Activated CD8-positive, alpha-beta memory T cell treated with anti-CD3 and anti-CD28 coated beads, Interleukin-2, amount 10 ng/mL, durations not matched to agents 7 days and 5 days (primary cell): ENCODE results near the gene CLEC18A. TPM values are rescaled to one million over a fixed set of nuclear protein-coding genes. Genes with fewer than 3 reads are reported as not detected.
A peak's percentile ranks its signal among the peaks of the same experiment; 100 is the strongest.
"Not testable (repeated sequence)": the region's sequence is repeated elsewhere in the genome, so short reads cannot be mapped to it uniquely, and the experiment has no call there.

Source experiments
- ATAC-seq: fragments of 150-1000 bp; cut with Tn5 transposase; one replicate; pipeline ENCODE4 v1.10.0; 2021; ENCODE audit warnings: moderate library complexity
- CTCF ChIA-PET: fragments of 350-600 bp; sonication (Branson Sonifier 250); formaldehyde crosslinking; loops from one replicate; lab custom pipeline; 2021; ENCODE audit warnings: antibody characterized with exemption; lab: Charles Lee
- DNase-seq: peaks from one replicate; pipeline ENCODE4 v3.0.0-alpha.2; 2020
- H3K27ac Mint-ChIP-seq: one replicate; pipeline ENCODE4 v1.8.0; 2021; ENCODE audit warnings: mild to moderate bottlenecking, mixed read lengths
- H3K27me3 Mint-ChIP-seq: one replicate; pipeline ENCODE4 v1.8.0; 2021; ENCODE audit warnings: mixed read lengths
- H3K36me3 Mint-ChIP-seq: one replicate; pipeline ENCODE4 v1.8.0; 2021; ENCODE audit warnings: mild to moderate bottlenecking, mixed read lengths
- H3K4me1 Mint-ChIP-seq: one replicate; pipeline ENCODE4 v1.8.0; 2021; ENCODE audit warnings: mixed read lengths
- H3K4me3 Mint-ChIP-seq: one replicate; pipeline ENCODE4 v1.8.0; 2021; ENCODE audit warnings: mild to moderate bottlenecking, moderate library complexity, mixed read lengths
- H3K9me3 Mint-ChIP-seq: one replicate; pipeline ENCODE4 v1.8.0; 2022; ENCODE audit warnings: low read depth, mixed read lengths
- total RNA-seq, 2 experiments: library from RNA; stranded (reverse); gene quantifications; one replicate each; pipeline ENCODE4 v1.2.3, GENCODE V29; 2021

The CLEC18A gene
- under 1 TPM; 0.29 to 0.61 TPM for total RNA-seq

DNA sequence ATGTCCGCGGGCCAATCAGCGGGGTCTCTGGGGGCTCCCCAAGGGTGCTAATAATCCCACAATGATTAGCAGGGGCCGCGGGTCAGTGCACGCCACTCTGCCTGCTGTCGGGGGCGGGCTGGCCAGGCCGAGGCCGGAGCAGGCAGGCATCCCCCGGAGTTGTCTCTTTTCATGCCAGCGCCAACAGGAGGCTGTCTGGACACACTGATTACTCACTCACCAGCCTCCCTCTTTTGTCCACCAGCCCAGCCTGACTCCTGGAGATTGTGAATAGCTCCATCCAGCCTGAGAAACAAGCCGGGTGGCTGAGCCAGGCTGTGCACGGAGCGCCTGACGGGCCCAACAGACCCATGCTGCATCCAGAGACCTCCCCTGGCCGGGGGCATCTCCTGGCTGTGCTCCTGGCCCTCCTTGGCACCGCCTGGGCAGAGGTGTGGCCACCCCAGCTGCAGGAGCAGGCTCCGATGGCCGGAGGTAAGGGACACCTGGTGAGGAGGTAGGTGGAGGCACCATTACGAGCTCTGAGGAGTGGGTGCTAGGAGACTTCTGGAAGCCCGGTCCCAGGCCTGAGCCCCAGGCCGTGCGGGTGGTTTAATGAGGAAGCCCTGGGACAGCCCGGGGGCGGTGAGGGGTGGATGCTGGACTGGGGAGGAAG is at the start of gene CLEC18A:
TSS of gene CLEC18A (plus strand) at position 318 of the 655 bp plus-strand sequence. CDS start at position 351, 33 bp downstream.
- H3K4me3 Mint-ChIP-seq, H3K4me1 Mint-ChIP-seq, H3K9me3 Mint-ChIP-seq, DNase-seq, H3K27ac Mint-ChIP-seq, H3K27me3 Mint-ChIP-seq, CTCF ChIA-PET, H3K36me3 Mint-ChIP-seq: not testable (repeated sequence)
- peak; percentile 39 for ATAC-seq

DNA sequence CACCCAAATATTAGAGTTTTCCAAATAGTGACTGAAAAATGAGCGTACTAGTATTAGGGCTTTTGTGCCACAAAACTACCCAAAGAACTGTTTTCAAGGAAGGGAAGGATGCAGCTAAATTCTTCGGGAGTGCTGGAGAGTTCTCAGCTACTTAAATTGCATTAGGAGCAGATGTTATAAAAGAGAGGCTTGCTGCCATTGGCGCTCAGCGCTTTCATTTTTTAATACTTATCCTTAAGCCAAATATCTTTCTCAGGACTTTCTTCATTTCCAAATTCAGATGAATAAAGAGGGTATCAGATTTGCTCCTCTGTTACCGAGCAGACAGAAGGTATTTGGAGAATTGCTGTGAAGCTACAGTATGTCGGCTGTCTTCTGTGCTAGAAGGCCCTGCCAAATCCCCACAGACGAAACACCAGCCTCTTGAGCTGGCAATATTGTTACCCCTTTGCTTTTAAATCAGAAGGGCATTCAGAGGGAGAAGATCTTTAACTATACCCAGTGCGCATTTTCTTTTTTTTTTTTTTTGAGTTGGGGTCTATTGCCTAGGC is 47.2 kb upstream of the CLEC18A start:
- no peak overlapping the region for H3K27ac Mint-ChIP-seq
- ATAC-seq: no peak
- CTCF ChIA-PET: no interaction called here
- DNase-seq: no peak
- H3K9me3 Mint-ChIP-seq: no peaks in the 10 kb centered on the region
- H3K27me3 Mint-ChIP-seq: no peaks in the 10 kb centered on the region
- H3K4me3 Mint-ChIP-seq: no peak overlapping the region
- H3K4me1 Mint-ChIP-seq: no peaks in the 10 kb centered on the region
- H3K36me3 Mint-ChIP-seq: peaks cover 5% of the 10 kb centered on the region

DNA sequence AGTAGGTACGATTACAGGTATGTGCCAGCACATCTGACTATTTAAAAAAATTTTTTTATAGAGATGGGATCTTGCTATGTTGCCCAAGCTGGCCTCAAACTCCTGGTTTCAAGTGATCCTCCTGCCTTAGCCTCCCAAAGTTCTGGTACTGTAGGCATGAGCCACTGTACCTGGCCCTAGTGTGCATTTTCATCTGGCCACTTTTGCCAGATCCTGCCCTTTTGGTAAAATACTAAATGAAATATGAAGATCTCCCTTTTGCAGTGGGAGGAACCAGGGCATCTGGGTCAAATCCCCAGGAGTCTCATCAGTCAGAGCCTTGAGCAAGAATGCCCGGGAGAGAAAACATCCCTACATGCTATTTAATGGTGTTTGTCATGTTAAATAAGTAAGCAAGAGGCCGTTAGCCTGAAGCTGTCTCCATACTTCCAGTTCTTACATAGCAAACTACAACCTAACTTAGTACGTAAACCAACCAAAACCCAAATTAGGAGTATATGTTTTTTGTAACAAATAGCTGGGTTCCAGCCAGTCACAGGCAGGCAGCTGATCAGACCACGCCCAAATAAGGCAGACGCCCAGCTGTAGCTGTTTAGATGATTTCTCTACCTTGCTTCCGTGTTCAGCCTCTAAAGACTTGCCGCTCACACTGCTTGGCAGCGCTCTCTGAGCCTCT is 46.5 kb upstream of the CLEC18A start:
- Mint-ChIP-seq H3K36me3 (peaks cover 5% of the 10 kb centered on the region), H3K27me3 (no peaks in the 10 kb centered on the region), H3K4me3 (no peak overlapping the region), H3K9me3 (no peaks in the 10 kb centered on the region), H3K4me1 (no peaks in the 10 kb centered on the region), H3K27ac (no peak overlapping the region)
- DNase-seq (no peak), ATAC-seq (no peak)
- CTCF ChIA-PET: no interaction called here

DNA sequence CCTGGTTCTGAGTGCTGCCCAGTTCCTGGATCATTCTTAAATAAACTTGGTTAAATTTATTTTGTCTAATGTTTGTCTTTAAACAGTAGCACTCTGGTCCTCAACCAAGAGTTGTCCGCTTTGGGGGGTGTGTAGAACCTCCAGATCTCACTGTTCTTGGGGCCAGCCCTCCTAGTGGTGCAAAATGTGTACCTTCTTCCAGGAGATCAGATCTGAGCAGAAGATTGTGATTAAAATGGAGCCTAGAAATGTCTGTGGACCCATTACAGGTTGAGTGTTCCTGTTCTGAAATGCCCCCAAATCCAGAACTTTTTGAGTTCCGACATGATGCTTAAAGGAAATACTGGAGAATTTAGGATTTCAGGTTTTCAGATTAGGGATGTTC is 46.0 kb upstream of the CLEC18A start:
- peaks cover 8% of the 10 kb centered on the region for H3K36me3 Mint-ChIP-seq
- DNase-seq (no peak), ATAC-seq (no peak)
- H3K4me1 Mint-ChIP-seq: no peaks in the 10 kb centered on the region
- no peak overlapping the region for H3K27ac Mint-ChIP-seq
- no peak overlapping the region for H3K4me3 Mint-ChIP-seq
- CTCF ChIA-PET: no interaction called here
- no peaks in the 10 kb centered on the region for H3K27me3 Mint-ChIP-seq
- H3K9me3 Mint-ChIP-seq: no peaks in the 10 kb centered on the region

DNA sequence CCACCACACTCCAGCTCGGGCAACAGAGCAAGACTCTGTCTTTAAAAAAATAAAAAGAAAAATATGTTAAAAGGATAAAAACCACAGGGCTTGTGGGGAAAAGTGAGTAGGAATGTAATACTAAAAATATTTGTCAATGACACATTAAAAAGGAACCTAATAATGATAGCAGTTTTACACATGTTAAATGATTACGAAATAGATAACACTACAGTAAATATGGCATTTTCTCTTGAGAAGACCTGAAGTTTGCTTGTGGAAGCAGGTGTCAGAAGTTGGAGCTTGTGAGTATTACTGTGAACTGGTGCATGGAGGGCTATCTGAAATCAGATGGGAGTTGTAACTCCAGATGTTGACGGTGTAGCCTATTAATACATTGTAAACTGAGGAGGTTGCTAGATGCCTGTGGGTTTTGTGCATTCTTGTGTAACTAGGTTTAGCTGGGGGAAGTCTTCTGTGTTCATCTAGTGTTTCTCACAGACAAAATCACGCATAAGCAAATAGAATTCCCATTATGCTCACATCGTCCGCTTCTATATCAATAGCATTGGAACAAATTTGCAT is 44.2 kb upstream of the CLEC18A start:
- DNase-seq: no peak
- CTCF ChIA-PET: interaction anchor here (1.5 kb wide), 1 partner anchor 24 kb away, joined by 5 read pairs; no protein-coding TSS in a partner anchor
- Mint-ChIP-seq H3K9me3 (no peaks in the 10 kb centered on the region), H3K4me1 (no peaks in the 10 kb centered on the region), H3K36me3 (peaks cover 7% of the 10 kb centered on the region), H3K4me3 (no peak overlapping the region), H3K27ac (no peak overlapping the region), H3K27me3 (no peaks in the 10 kb centered on the region)
- no peak for ATAC-seq

DNA sequence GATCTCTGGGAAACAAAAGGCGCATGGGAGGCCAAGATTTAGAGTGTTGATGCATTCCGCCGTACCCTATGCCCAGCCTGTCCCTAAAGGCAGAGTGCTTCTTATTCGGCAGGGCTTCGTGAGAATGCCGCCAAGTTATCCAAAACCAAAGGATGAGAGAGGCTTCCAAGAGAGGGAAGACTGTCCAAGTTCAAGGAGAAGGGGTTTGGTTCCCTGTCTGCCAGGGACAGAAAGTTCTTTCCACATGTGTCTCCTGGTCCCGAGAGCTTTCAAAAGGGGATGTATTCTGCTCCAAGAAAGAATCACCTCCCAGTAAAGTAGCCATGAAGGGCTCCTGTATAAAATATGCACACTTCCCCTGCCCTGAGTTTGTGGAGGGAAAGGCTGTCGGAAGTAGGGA is 42.1 kb upstream of the CLEC18A start:
- H3K27me3 Mint-ChIP-seq: no peaks in the 10 kb centered on the region
- ATAC-seq (no peak), DNase-seq (no peak)
- H3K9me3 Mint-ChIP-seq: no peaks in the 10 kb centered on the region
- no peak overlapping the region for H3K27ac Mint-ChIP-seq
- CTCF ChIA-PET: interaction anchor here (0.6 to 1.3 kb wide), 2 partner anchors 11 to 22 kb away, joined by 4 read pairs; no protein-coding TSS in a partner anchor
- H3K36me3 Mint-ChIP-seq: peaks cover 6% of the 10 kb centered on the region
- H3K4me3 Mint-ChIP-seq: no peak overlapping the region
- H3K4me1 Mint-ChIP-seq: no peaks in the 10 kb centered on the region

DNA sequence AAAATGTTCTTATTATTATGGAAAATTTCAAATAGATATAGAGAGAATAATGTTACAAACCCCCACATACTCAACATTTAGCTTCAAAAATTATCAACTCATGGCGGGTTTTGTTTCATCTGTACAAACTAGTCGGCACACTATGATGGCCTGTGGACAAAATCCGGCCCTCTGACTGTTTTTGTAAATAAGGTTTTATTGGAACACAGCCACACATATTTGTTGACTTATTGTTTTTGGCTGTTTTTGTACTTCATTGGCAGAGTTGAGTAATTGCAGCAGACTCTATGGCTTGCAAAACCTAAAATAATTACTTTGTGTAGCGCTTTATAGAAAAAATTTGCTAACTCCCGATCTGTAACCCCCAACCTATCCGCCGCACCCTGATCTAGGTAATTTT is 41.4 kb upstream of the CLEC18A start:
- ATAC-seq (no peak), DNase-seq (no peak)
- no peak overlapping the region for H3K4me3 Mint-ChIP-seq
- H3K4me1 Mint-ChIP-seq: no peaks in the 10 kb centered on the region
- no peak overlapping the region for H3K27ac Mint-ChIP-seq
- H3K36me3 Mint-ChIP-seq: peaks cover 6% of the 10 kb centered on the region
- CTCF ChIA-PET: interaction anchor here (0.6 to 1.3 kb wide), 3 partner anchors 10 to 21 kb away, joined by 4 to 6 read pairs (median 4); no protein-coding TSS in a partner anchor
- no peaks in the 10 kb centered on the region for H3K27me3 Mint-ChIP-seq
- H3K9me3 Mint-ChIP-seq: no peaks in the 10 kb centered on the region

DNA sequence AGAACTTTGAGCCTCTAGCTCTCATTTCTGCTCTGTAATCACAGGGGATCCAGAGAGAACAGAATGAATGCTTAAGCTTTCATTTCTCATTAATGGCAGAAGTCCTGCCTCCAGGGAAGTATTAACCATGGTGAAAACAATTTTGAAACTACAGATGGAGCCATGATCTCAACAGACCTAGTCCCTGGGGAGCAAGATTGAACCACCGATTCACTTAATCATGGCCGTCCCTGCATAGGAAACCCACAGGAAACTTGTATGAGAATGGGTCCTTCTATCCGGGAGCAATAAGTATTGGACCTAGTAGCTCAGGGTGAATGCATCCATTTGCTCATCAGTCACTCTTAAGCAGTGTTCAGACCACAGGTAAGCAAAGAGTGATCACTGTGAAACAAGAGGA is 40.2 kb upstream of the CLEC18A start:
- Mint-ChIP-seq H3K4me1 (no peaks in the 10 kb centered on the region), H3K27ac (no peak overlapping the region), H3K36me3 (peaks cover 6% of the 10 kb centered on the region), H3K9me3 (no peaks in the 10 kb centered on the region), H3K4me3 (no peak overlapping the region), H3K27me3 (no peaks in the 10 kb centered on the region)
- CTCF ChIA-PET: interaction anchor here (1.1 kb wide), 1 partner anchor 20 kb away, joined by 6 read pairs; no protein-coding TSS in a partner anchor
- DNase-seq: no peak
- ATAC-seq: no peak

DNA sequence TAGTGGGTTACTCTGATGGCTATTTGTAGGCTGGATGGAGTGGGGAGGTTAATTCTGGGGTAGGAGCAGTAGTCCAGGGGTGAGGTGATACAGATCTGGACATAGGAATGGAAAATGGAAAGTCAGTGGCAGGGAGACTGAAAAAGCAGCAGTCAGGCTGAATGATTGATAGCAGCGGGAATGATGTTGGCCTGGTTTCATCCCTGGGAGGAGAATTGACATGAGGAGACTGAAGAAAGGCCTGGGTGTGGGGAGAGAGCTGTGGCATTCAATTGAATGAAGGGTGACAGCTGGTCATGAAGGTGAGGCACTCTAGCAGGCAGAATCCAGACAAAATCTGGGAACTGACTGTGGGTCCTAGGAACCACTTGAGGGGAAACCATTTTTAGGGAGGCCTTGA is 34.7 kb upstream of the CLEC18A start:
- H3K27me3 Mint-ChIP-seq: no peaks in the 10 kb centered on the region

DNA sequence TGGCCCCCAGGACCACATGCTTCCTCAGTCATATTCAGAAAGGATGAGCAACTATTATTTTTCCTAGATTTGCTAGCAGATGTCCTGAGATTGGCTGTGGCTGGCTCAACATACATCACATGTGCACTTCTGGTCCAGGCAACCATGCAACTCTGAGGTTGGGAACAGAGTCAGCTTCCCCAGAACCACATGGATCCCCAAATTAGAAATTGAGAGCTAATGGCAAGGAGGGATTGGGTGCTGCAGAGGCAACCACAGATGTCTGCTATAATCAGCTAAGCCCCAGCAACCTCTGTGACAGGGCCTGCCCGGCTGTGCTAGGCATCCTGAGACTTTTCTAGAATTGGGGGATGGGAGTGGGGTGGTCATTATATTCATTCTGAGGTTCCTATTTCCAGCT is 33.8 kb upstream of the CLEC18A start:
- H3K27ac Mint-ChIP-seq: no peak overlapping the region
- ATAC-seq (no peak), DNase-seq (no peak)
- no peaks in the 10 kb centered on the region for H3K4me1 Mint-ChIP-seq
- CTCF ChIA-PET: interaction anchor here (0.6 to 1.7 kb wide), 2 partner anchors 11 to 322 kb away, joined by 3 read pairs; no protein-coding TSS in a partner anchor
- H3K27me3 Mint-ChIP-seq: no peaks in the 10 kb centered on the region
- peaks cover 4% of the 10 kb centered on the region for H3K36me3 Mint-ChIP-seq
- H3K9me3 Mint-ChIP-seq: no peaks in the 10 kb centered on the region
- H3K4me3 Mint-ChIP-seq: no peak overlapping the region

More for the DNA sequence above, 34.7 kb upstream of the CLEC18A start:
- Mint-ChIP-seq H3K27ac (no peak overlapping the region), H3K9me3 (no peaks in the 10 kb centered on the region), H3K4me1 (no peaks in the 10 kb centered on the region), H3K36me3 (peaks cover 4% of the 10 kb centered on the region), H3K4me3 (no peak overlapping the region)
- DNase-seq (no peak), ATAC-seq (no peak)
- CTCF ChIA-PET: interaction anchor here (0.8 kb wide), 1 partner anchor 14 kb away, joined by 3 read pairs; no protein-coding TSS in a partner anchor

DNA sequence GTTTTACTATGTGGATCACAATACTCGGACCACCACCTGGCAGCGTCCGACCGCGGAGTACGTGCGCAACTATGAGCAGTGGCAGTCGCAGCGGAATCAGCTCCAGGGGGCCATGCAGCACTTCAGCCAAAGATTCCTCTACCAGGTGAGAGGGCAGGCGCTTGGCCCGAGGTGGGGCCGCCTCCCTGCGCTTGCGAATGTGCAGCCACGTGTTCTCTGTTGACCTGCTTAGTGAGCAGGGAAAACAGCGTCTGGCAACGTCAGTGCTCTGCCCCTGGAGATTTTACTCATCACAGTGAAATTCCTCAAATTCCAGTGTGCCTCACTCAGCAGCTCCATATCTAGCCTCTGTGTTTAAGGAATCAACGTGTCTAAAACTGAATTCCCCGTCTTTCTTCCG is 33.4 kb upstream of the CLEC18A start:
- ATAC-seq (no peak), DNase-seq (no peak)
- peaks cover 4% of the 10 kb centered on the region for H3K36me3 Mint-ChIP-seq
- CTCF ChIA-PET: interaction anchor here (1.7 kb wide), 1 partner anchor 11 kb away, joined by 3 read pairs; no protein-coding TSS in a partner anchor
- H3K4me3 Mint-ChIP-seq: no peak overlapping the region
- no peaks in the 10 kb centered on the region for H3K4me1 Mint-ChIP-seq
- no peaks in the 10 kb centered on the region for H3K27me3 Mint-ChIP-seq
- no peaks in the 10 kb centered on the region for H3K9me3 Mint-ChIP-seq
- no peak overlapping the region for H3K27ac Mint-ChIP-seq

DNA sequence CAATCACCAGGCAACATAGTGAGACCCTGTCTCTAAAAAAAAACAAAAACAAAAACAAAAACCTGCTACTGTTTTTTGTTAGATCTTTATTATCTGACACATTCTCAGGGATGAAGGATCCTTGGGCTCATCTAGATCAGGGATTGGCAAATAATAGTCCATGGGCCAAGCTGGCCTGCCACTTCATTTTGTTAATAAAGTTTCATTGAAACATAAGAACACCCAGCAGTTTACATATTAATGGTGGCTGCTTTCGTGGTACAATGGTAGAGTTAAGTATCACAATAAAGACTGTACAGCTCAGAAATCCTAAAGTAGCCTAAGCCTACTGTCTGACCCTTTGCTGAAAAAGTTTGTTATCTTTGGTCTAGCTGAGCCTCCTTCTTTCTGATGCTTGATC is 32.9 kb upstream of the CLEC18A start:
- CTCF ChIA-PET: interaction anchor here (1.7 kb wide), 1 partner anchor 10 kb away, joined by 3 read pairs; no protein-coding TSS in a partner anchor
- no peak overlapping the region for H3K4me3 Mint-ChIP-seq

DNA sequence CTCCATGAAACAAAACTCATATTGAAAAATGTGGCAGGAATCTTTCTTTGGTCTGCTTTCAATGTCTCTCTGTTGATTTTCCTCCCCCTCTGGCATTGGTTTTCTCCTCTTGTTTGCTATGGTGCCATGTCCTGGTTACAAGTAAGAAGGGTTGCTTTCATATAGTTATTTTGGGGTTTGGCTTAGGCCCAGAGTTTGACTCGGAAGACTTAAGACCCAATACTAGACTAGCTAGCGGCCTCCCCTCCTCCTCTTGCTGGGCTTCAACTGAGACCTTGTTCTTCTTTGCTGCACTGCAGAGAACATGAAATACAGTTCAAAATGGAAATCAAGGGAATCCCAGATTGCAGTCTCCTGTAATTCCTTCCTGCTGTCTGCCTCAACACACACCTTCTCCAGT is 30.0 kb upstream of the CLEC18A start:
- no peaks in the 10 kb centered on the region for H3K9me3 Mint-ChIP-seq
- DNase-seq (no peak), ATAC-seq (no peak)
- H3K4me3 Mint-ChIP-seq: no peak overlapping the region
- no peak overlapping the region for H3K27ac Mint-ChIP-seq
- H3K4me1 Mint-ChIP-seq: no peaks in the 10 kb centered on the region
- CTCF ChIA-PET: interaction anchor here (2.1 kb wide), 1 partner anchor 9 kb away, joined by 8 read pairs; no protein-coding TSS in a partner anchor
- peaks cover 6% of the 10 kb centered on the region for H3K36me3 Mint-ChIP-seq
- H3K27me3 Mint-ChIP-seq: no peaks in the 10 kb centered on the region

More for the DNA sequence above, 32.9 kb upstream of the CLEC18A start:
- Mint-ChIP-seq H3K27ac (no peak overlapping the region), H3K36me3 (peaks cover 4% of the 10 kb centered on the region), H3K9me3 (no peaks in the 10 kb centered on the region), H3K4me1 (no peaks in the 10 kb centered on the region), H3K27me3 (no peaks in the 10 kb centered on the region)
- DNase-seq: no peak
- no peak for ATAC-seq
